Thymus (tissue), 11 donors: ENCODE measurements around the gene ATP1A2. TPM values are rescaled to one million over a fixed set of nuclear protein-coding genes. Genes with fewer than 3 reads are reported as not detected.
A peak's percentile ranks its signal among the peaks of the same experiment; 100 is the strongest.

Experiments
- DNase-seq, 9 donors: peaks; one replicate each; pipeline ENCODE4 v3.0.0-alpha.2; 2013; ENCODE audit warnings: low spot score in 9 of 9, low read depth in 6 of 9, missing footprints in 1 of 9
- H3K27ac ChIP-seq, 2 donors: one replicate each; pipeline ENCODE4 v1.5.1; 2013; ENCODE audit warnings: control low read depth in 1 of 2, low read depth in 1 of 2, low read length in 1 of 2, mild to moderate bottlenecking in 1 of 2, moderate library complexity in 1 of 2
- H3K27me3 ChIP-seq, 2 donors: one replicate each; pipeline ENCODE4 v1.5.1; 2013; ENCODE audit warnings: low read length in 1 of 2; ENCODE audit not compliant: control insufficient read depth in 2 of 2, insufficient read depth in 1 of 2
- H3K36me3 ChIP-seq, 2 donors: one replicate each; pipeline ENCODE4 v1.5.1; 2013; ENCODE audit warnings: low read length in 1 of 2, mild to moderate bottlenecking in 1 of 2, moderate library complexity in 1 of 2; ENCODE audit not compliant: control insufficient read depth in 2 of 2, insufficient read depth in 2 of 2
- H3K4me1 ChIP-seq, 2 donors: one replicate each; pipeline ENCODE4 v1.5.1; 2013; ENCODE audit warnings: low read length in 2 of 2; ENCODE audit not compliant: control insufficient read depth in 2 of 2, insufficient read depth in 2 of 2
- H3K4me3 ChIP-seq, 2 donors: one replicate each; pipeline ENCODE4 v1.5.1; 2013; ENCODE audit warnings: low read length in 2 of 2, control low read depth in 1 of 2, mild to moderate bottlenecking in 1 of 2
- H3K9me3 ChIP-seq, 2 donors: one replicate each; pipeline ENCODE4 v1.5.1; 2013; ENCODE audit warnings: low read length in 1 of 2, mild to moderate bottlenecking in 1 of 2; ENCODE audit not compliant: control insufficient read depth in 2 of 2, insufficient read depth in 1 of 2
- WGBS: extraction: QIAGEN DNeasy Blood & Tissue Kit; methylation state at CpG from one replicate; pipeline ENCODE4 v1.1.7; 2013; 5-methylcytosine and 5-hydroxymethylcytosine counted together
- polyA plus RNA-seq: library from polyadenylated mRNA; stranded (reverse); fragments of 200-250 nt; gene quantifications from one replicate; pipeline ENCODE4 v1.2.3, GENCODE V29; 2013
- total RNA-seq: library from RNA; stranded (reverse); fragments of 120-200 nt; gene quantifications from one replicate; pipeline ENCODE4 v1.2.4, GENCODE V29; 2013
- donor health status: healthy.

ATP1A2 gene
- total and polyA plus RNA-seq, 2 donors, result 0.38 to 1.3 TPM

DNA sequence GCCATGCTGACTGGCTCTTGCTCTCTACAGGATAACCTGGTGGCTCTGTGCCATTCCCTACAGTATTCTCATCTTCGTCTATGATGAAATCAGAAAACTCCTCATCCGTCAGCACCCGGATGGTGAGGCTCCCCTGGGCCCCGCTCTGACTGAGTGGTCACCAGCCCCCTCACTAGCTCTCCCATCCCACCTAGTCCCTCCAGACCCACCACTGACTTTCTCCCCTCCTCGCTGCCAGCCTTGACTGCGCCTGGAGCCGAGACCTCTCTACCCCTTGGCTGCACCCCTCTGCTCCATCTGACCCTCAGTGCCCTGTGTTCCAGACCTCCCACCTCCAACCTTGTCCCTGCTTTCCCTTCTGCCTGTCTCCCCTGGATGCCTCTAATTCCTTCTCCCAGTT, 70.7 kb downstream of the ATP1A2 start:
- WGBS, result 96% methylated on average over 7 of the region's 7 CpGs
- DNase-seq, result no peak
- no peaks in the 10 kb centered on the region for H3K36me3 ChIP-seq
- H3K4me3 ChIP-seq, result no peak overlapping the region
- H3K4me1 ChIP-seq, result no peaks in the 10 kb centered on the region
- no peak overlapping the region for H3K27ac ChIP-seq
- H3K9me3 ChIP-seq, result no peaks in the 10 kb centered on the region
- H3K27me3 ChIP-seq, result peaks cover 0 to 2% of the 10 kb centered on the region in 2 donors

DNA sequence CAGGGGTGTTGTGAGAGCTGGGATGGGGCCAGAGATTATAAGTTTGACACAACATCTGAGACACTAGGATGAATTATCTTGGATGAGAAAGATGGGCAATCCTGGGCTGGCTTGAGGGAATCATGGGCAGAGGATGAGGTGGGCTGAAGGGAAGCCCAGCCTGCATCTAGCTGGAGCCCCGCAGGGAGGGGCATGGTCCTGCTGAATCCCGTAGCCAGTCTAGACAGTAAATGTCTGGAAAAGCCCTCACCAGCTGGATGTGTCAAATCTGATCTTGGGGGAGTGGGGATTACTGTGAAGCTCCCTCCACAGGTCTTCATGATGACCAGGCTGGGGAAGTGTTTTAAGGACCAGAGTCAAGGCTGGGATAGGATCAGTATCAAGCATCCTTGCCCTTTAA, 71.2 kb downstream of the ATP1A2 start:
- DNase-seq, result no peak
- Histone ChIP-seq H3K36me3 (no peaks in the 10 kb centered on the region), H3K27me3 (no peaks in the 10 kb centered on the region)

DNA sequence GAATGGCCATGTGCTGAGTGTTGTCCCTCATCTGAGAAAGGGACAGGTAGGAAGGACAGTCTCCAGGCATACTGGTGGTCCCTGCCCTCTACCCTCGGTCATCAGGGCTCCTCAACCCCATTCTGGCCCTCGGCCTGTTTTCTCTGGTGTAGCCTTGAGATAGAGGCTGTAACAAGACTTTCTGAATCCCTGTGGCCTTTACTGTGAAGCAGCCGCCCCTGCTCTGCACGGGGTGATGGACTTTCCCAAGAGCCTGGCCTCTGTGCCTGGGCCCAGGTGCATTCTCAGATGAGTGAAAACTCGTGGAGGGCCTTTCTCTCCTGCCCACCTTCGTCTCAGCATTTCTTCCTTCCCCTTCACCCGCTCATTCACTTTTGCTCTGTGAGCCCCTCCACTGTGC, 71.8 kb downstream of the ATP1A2 start:
- Histone ChIP-seq H3K4me3 (no peak overlapping the region), H3K27me3 (no peaks in the 10 kb centered on the region), H3K9me3 (no peaks in the 10 kb centered on the region), H3K27ac (no peak overlapping the region), H3K4me1 (no peaks in the 10 kb centered on the region), H3K36me3 (no peaks in the 10 kb centered on the region)
- WGBS, result 92% methylated on average over 7 of the region's 7 CpGs
- no peak for DNase-seq

More for the DNA sequence above, 71.2 kb downstream of the ATP1A2 start:
- Histone ChIP-seq H3K27ac (no peak overlapping the region), H3K4me1 (no peaks in the 10 kb centered on the region), H3K9me3 (no peaks in the 10 kb centered on the region), H3K4me3 (no peak overlapping the region)
- WGBS, result 88% methylated on average over 2 of the region's 2 CpGs

DNA sequence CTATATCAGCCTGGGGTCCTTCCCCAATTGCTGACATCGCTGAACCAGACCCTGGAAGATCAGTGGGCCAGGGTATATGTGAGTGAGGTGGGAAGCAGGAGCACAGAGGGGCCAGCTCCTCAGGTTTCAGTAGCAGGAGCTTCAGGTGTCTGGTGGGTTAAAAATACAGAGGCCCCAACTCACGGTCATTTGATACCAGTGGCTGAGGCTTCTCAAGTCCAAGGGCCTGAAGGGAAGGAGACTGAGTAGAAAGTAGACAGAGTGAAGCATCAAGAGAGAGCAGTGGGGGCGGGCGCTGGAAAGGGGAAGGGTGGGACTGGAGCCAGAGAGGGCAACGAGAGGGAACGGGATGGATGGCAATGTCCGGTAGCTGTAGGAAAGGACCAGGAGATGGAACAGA, 72.8 kb downstream of the ATP1A2 start:
- no peaks in the 10 kb centered on the region for H3K9me3 ChIP-seq
- H3K4me1 ChIP-seq, result peaks cover 0 to 2% of the 10 kb centered on the region in 2 donors
- no peaks in the 10 kb centered on the region for H3K36me3 ChIP-seq
- H3K27ac ChIP-seq, result no peak overlapping the region
- no peak overlapping the region for H3K4me3 ChIP-seq
- 92% methylated on average over 7 of the region's 7 CpGs for whole genome bisulfite sequencing
- H3K27me3 ChIP-seq, result no peaks in the 10 kb centered on the region
- no peak for DNase-seq

DNA sequence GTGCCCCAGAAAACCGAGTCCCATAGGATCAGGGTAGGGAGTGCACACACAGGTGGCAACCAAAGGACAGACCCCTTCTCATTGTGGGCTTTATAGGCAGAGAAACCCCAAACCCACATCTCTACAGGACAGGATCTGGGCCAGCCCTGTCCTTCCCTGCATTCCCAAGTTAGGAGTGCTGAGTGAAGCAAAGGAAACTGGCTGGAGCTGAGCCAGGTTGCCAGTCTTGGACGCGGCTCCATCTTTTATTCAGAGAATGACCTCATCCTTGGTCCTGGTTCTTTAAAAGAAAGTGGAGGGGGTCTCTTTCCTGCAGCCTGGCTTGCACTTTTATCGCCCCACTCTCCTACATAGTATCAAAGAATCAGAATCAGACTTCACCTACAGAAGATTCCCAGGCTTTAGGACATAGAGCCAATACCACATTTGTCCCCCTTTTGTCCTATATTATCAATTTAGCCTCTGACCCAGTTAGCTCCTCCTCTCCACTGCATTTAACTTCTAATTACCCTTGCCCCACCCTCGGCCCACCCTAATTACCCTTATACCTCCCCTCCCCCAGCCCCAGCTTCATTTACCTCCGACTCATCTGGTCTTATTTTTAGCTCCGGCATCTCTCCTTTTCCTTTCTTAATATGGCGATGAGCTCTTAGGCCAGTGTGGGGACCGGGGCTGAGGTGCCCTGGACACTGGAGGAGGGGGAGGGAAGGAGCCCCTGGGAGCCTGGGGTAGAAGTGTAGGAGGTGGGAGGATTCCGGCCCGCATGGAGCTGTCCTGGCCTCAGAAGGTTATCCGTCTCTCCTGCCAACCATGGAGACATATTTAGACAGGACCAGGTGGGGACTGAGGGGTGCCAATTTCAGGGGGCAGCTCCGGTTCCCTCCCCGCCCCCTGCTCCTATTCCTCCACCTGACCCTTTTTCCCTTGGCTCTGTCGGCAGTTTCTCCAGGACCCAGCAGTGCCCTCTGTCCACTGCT, 74.4 kb downstream of the ATP1A2 start, which contains the start of gene CASQ1:
TSS of gene CASQ1 (plus strand) at position 927 of the 977 bp plus-strand sequence. CDS start 177 bp downstream, outside the sequence.
- H3K36me3 ChIP-seq, result no peaks in the 10 kb centered on the region
- no peaks in the 10 kb centered on the region for H3K9me3 ChIP-seq
- WGBS, result 93% methylated on average over 15 of the region's 15 CpGs
- no peak within 1 kb of the TSS for H3K4me3 ChIP-seq
- DNase-seq, result no peak
- H3K4me1 ChIP-seq, result peaks cover 0 to 3% of the 10 kb centered on the region in 2 donors
- no peaks in the 10 kb centered on the region for H3K27me3 ChIP-seq
- H3K27ac ChIP-seq, result no peak within 1 kb of the TSS

DNA sequence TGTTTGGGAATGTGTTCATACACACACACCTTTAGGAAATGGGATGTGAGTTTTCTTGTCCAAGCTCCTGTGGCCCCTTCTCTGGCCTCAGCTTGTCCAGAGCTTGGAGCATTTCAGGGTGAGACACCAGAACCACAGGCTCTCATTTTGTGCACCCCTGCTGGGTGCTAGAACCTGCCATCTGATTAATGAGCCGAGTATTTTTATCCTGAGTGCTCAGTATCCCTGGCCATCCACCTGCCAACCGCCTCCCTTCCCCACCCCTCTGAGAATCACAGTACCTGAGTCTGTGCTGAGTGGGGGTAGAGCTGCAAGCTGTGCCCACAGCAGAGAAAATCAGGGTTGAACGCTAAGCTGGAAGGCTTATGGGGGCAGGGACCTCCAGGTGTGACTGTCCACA, 76.2 kb downstream of the ATP1A2 start:
- 98% methylated on average over 3 of the region's 3 CpGs for WGBS
- H3K4me3 ChIP-seq, result no peak overlapping the region
- H3K9me3 ChIP-seq, result no peaks in the 10 kb centered on the region
- DNase-seq, result no peak
- peak overlapping the region in 1 of 2 donors; percentile 3 for H3K27ac ChIP-seq
- H3K36me3 ChIP-seq, result no peaks in the 10 kb centered on the region
- no peaks in the 10 kb centered on the region for H3K27me3 ChIP-seq
- peaks cover 0 to 3% of the 10 kb centered on the region in 2 donors for H3K4me1 ChIP-seq

DNA sequence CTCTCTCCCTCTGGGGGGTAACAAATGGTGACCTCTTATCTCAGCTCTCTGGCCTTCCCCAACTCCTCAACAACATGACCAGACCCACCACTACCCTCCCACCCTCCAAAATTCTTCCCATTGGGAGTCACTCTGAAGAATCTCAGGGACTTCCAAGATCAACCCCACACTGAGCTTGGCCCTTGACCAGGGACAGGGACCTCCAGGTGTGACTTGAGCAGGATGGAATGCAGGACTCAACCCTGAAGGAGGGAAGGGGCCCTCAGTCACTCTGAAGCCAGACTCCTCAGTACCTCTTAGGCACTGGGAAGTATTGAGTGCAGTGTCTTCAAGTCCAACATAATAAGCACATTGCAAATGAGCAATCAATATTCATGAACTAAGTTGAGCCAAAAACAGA, 76.7 kb downstream of the ATP1A2 start:
- Histone ChIP-seq H3K4me3 (no peak overlapping the region), H3K27ac (peak overlapping the region in 1 of 2 donors; percentile 3), H3K4me1 (peaks cover 0 to 3% of the 10 kb centered on the region in 2 donors), H3K9me3 (no peaks in the 10 kb centered on the region), H3K27me3 (no peaks in the 10 kb centered on the region), H3K36me3 (no peaks in the 10 kb centered on the region)
- no peak for DNase-seq

Other genes with a start within 250 kb of the ATP1A2 start
- gene CFAP45, start 215.6 kb upstream of the ATP1A2 start, total RNA-seq, result 0.52 TPM
- 1.3 TPM for gene CFAP45, start 215.6 kb upstream of the ATP1A2 start, polyA plus RNA-seq
- 172 TPM for gene TAGLN2, start 190.3 kb upstream of the ATP1A2 start, total RNA-seq
- gene TAGLN2, start 190.3 kb upstream of the ATP1A2 start, polyA plus RNA-seq, result 429 TPM
- gene IGSF9, start 170.1 kb upstream of the ATP1A2 start, total RNA-seq, result 1.7 TPM
- 4.1 TPM for gene IGSF9, start 170.1 kb upstream of the ATP1A2 start, polyA plus RNA-seq
- gene SLAMF9, start 161.5 kb upstream of the ATP1A2 start, total RNA-seq, result 0.09 TPM
- 0.71 TPM for gene SLAMF9, start 161.5 kb upstream of the ATP1A2 start, polyA plus RNA-seq
- 3.1 TPM for gene PIGM, start 83.8 kb upstream of the ATP1A2 start, total RNA-seq
- gene PIGM, start 83.8 kb upstream of the ATP1A2 start, polyA plus RNA-seq, result 5.7 TPM
- gene KCNJ10, start 45.6 kb upstream of the ATP1A2 start, total RNA-seq, result 0.33 TPM
- 0.27 TPM for gene KCNJ10, start 45.6 kb upstream of the ATP1A2 start, polyA plus RNA-seq
- 0.05 TPM for gene KCNJ9, start 34.2 kb upstream of the ATP1A2 start, total RNA-seq
- 0.09 TPM for gene KCNJ9, start 34.2 kb upstream of the ATP1A2 start, polyA plus RNA-seq
- 15.6 TPM for gene IGSF8, start 17.1 kb upstream of the ATP1A2 start, total RNA-seq
- 22.3 TPM for gene IGSF8, start 17.1 kb upstream of the ATP1A2 start, polyA plus RNA-seq
- 0.28 TPM for gene ATP1A4, start 35.8 kb downstream of the ATP1A2 start, total RNA-seq
- 0.62 TPM for gene ATP1A4, start 35.8 kb downstream of the ATP1A2 start, polyA plus RNA-seq
- 0.42 TPM for gene CASQ1, start 74.8 kb downstream of the ATP1A2 start, total RNA-seq
- 0.66 TPM for gene CASQ1, start 74.8 kb downstream of the ATP1A2 start, polyA plus RNA-seq
- gene PEA15, start 89.6 kb downstream of the ATP1A2 start, total RNA-seq, result 25.9 TPM
- 77.3 TPM for gene PEA15, start 89.6 kb downstream of the ATP1A2 start, polyA plus RNA-seq
- gene DCAF8, start 146.8 kb downstream of the ATP1A2 start, total RNA-seq, result 75.8 TPM
- 114 TPM for gene DCAF8, start 146.8 kb downstream of the ATP1A2 start, polyA plus RNA-seq
- gene PEX19, start 169.4 kb downstream of the ATP1A2 start, total RNA-seq, result 29.0 TPM
- gene PEX19, start 169.4 kb downstream of the ATP1A2 start, polyA plus RNA-seq, result 20.7 TPM
- gene COPA, start 227.5 kb downstream of the ATP1A2 start, total RNA-seq, result 80.2 TPM
- gene COPA, start 227.5 kb downstream of the ATP1A2 start, polyA plus RNA-seq, result 61.5 TPM
- 22.2 TPM for gene NCSTN, start 227.6 kb downstream of the ATP1A2 start, total RNA-seq
- gene NCSTN, start 227.6 kb downstream of the ATP1A2 start, polyA plus RNA-seq, result 40.0 TPM